ENCODE results near the gene NR2E1. TPM values are rescaled to one million over a fixed set of nuclear protein-coding genes. Genes with fewer than 3 reads are reported as not detected.

The NR2E1 gene
- total and polyA plus RNA-seq, 2 of the 4 experiments (the other 2 are of a cell fraction) = not detected

DNA sequence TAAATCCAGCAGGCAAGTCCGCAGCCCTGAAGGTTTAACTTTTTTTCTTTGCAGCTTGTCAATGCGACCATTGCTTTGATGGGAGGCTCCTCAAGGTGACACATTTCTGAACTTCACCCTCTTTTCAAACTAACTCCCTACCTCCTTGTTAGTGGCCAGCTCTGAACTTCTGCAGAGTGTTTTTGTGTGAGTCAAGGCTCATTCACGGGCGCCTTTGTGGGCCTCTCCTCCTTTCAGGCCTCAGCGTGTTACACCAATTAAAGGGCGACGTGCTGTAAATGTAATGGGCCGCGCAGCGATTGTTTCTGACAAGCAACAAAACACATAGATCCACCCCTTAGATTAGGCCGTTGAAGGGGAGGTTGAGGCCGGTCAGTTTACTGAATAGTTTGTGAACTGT, 45.5 kb upstream of the NR2E1 start:
- Histone ChIP-seq H2AK5ac (ENCODE audit: low read depth, low read length) (no peak overlapping the region), H3K4ac (ENCODE audit: low read depth, low read length) (no peak overlapping the region), H2AFZ (replicated peaks; ENCODE audit: low read length, poor library complexity) (no peak overlapping the region), H4K20me1 (ENCODE audit: insufficient read depth, low read length) (no peaks in the 10 kb centered on the region), H3K9me1 (ENCODE audit: insufficient read depth, low read length) (no peaks in the 10 kb centered on the region), H2AK9ac (replicated peaks; ENCODE audit: low read depth, low read length, poor library complexity) (no peak overlapping the region), H3K4me1 (ENCODE audit: control insufficient read depth, insufficient read depth, low read length) (no peaks in the 10 kb centered on the region; the same call in 1 of the 2 replicates), H2BK5ac (ENCODE audit: low read depth, low read length, poor library complexity, severe bottlenecking) (no peak overlapping the region), H3K27me3 (ENCODE audit: control insufficient read depth, insufficient read depth, low read length) (peaks cover 92% of the 10 kb centered on the region), H2BK20ac (ENCODE audit: low read depth, low read length) (no peak overlapping the region), H3K18ac (ENCODE audit: low read depth, low read length) (no peak overlapping the region), H3K14ac (replicated peaks; ENCODE audit: low read depth, low read length) (no peak overlapping the region), H3K9ac (ENCODE audit: low read depth, low read length) (no peak overlapping the region), H3K23ac (ENCODE audit: low read depth, low read length) (no peak overlapping the region), H3K36me3 (ENCODE audit: control insufficient read depth, insufficient read depth, low read length) (no peaks in the 10 kb centered on the region), H3K56ac (ENCODE audit: extremely low read depth, insufficient read depth, low read length) (no peak overlapping the region), H3K4me2 (ENCODE audit: low read depth, low read length) (no peak overlapping the region), H4K5ac (ENCODE audit: low read depth, low read length) (no peak overlapping the region), H2BK15ac (ENCODE audit: low read depth, low read length) (no peak overlapping the region), H3K9me3 (ENCODE audit: control insufficient read depth, insufficient read depth, low read length) (peaks cover 6% of the 10 kb centered on the region), H2BK120ac (ENCODE audit: low read depth, low read length) (no peak overlapping the region), H3K27ac (ENCODE audit: insufficient read depth, low read length) (no peak overlapping the region), H4K91ac (ENCODE audit: insufficient read depth, low read depth, low read length) (no peak overlapping the region), H3K79me1 (ENCODE audit: low read depth in 1 of 2, low read length in 2 of 2) (no peaks in the 10 kb centered on the region), H3K4me3 (ENCODE audit: insufficient read depth, low read depth, low read length) (no peak overlapping the region), H4K8ac (ENCODE audit: low read depth in 2 of 2, low read length in 2 of 2) (no peak overlapping the region)
- DNase-seq (no peak), ATAC-seq (ENCODE audit: low read depth) (no peak)
- intact Hi-C loops (cut with micrococcal nuclease) = no loop called here
- TF ChIP-seq BHLHE40 (IDR thresholded peaks at IDR 0.05; ENCODE audit: low read depth, low read length) (no peak), RAD21 (IDR thresholded peaks at IDR 0.05; ENCODE audit: low read length) (no peak), SMC3 (IDR thresholded peaks at IDR 0.05; ENCODE audit: low read depth, low read length) (no peak), NFE2L2 (IDR thresholded peaks at IDR 0.05; ENCODE audit: low read depth, low read length) (no peak), FOS (IDR thresholded peaks at IDR 0.05; ENCODE audit: low read depth, low read length) (no peak), MAZ (IDR thresholded peaks at IDR 0.05; ENCODE audit: borderline replicate concordance, low read depth, low read length) (no peak), CEBPB (IDR thresholded peaks at IDR 0.05; ENCODE audit: low read depth, low read length) (no peak), MXI1 (IDR thresholded peaks at IDR 0.05; ENCODE audit: borderline replicate concordance, low read depth, low read length) (no peak), RFX5 (IDR thresholded peaks at IDR 0.05; ENCODE audit: low read depth, low read length) (no peak), USF2 (IDR thresholded peaks at IDR 0.05; ENCODE audit: low read depth, low read length) (no peak), ELK1 (IDR thresholded peaks at IDR 0.05; ENCODE audit: borderline replicate concordance, low read depth, low read length) (no peak), CHD1 (IDR thresholded peaks at IDR 0.05; ENCODE audit: low read depth, low read length) (no peak), MAFK (IDR thresholded peaks at IDR 0.05; ENCODE audit: low read depth, low read length) (no peak), RCOR1 (IDR thresholded peaks at IDR 0.05; ENCODE audit: insufficient replicate concordance, low read length) (no peak), POLR2A (IDR thresholded peaks at IDR 0.05; ENCODE audit: low read depth, low read length) (no peak)
- TF ChIP-seq, protein P1, sequence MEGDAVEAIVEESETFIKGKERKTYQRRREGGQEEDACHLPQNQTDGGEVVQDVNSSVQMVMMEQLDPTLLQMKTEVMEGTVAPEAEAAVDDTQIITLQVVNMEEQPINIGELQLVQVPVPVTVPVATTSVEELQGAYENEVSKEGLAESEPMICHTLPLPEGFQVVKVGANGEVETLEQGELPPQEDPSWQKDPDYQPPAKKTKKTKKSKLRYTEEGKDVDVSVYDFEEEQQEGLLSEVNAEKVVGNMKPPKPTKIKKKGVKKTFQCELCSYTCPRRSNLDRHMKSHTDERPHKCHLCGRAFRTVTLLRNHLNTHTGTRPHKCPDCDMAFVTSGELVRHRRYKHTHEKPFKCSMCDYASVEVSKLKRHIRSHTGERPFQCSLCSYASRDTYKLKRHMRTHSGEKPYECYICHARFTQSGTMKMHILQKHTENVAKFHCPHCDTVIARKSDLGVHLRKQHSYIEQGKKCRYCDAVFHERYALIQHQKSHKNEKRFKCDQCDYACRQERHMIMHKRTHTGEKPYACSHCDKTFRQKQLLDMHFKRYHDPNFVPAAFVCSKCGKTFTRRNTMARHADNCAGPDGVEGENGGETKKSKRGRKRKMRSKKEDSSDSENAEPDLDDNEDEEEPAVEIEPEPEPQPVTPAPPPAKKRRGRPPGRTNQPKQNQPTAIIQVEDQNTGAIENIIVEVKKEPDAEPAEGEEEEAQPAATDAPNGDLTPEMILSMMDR (conservative IDR thresholded peaks at IDR 0.05; ENCODE audit: low read depth, low read length) = no peak
- POLR2A ChIA-PET (ENCODE audit: unreplicated experiment) = no interaction called here
- WGBS, 2 experiments (ENCODE audit: extremely low coverage in 2 of 2, insufficient read length in 1 of 2) = no CpG with 5 or more reads among the region's 12 CpGs
- in situ Hi-C loops (cut with MboI; ENCODE audit: low sequenced_read_pairs) = no loop called here
- no TSS peak for BruUV-seq (replicated peaks)
- CTCF ChIA-PET = interaction anchor here (0.8 kb wide), 1 partner anchor 12 kb away, joined by 10 read pairs; no protein-coding TSS in a partner anchor
- dilution Hi-C loops (cut with HindIII; ENCODE audit: low sequenced_read_pairs, unreplicated experiment) = no loop called here

Measured in IMR-90 (cell line).